Right lobe of liver (tissue), 6 donors: ENCODE data around the gene TMEM134. TPM values are rescaled to one million over a fixed set of nuclear protein-coding genes. Genes with fewer than 3 reads are reported as not detected.
"Not testable (repeated sequence)": the region's sequence is repeated elsewhere in the genome, so short reads cannot be mapped to it uniquely, and the experiment has no call there.

Experiments
- ATAC-seq, 4 donors: fragments of 200-7000 bp; cut with Tn5 transposase; one replicate each; pipeline ENCODE4 v1.9.1; 2020; ENCODE audit warnings: mild to moderate bottlenecking in 4 of 4, moderate library complexity in 4 of 4
- DNase-seq, 3 donors: peaks; one replicate each; pipeline ENCODE4 v3.0.0-alpha.2; 2020
- H3K27ac ChIP-seq, 3 donors: fragments of 200-600 bp; one replicate each; pipeline ENCODE4 v1.8.0; 2022
- H3K27me3 ChIP-seq, 2 donors: fragments of 200-600 bp; one replicate each; pipeline ENCODE4 v1.8.0; 2022
- H3K36me3 ChIP-seq, 4 donors: fragments of 200-600 bp; sonication (generic) in 1 of 4; one replicate each; pipeline versions ENCODE4 v1.5.1 to v1.8.0; 2017 to 2022; ENCODE audit warnings: control low read depth in 1 of 4
- H3K4me1 ChIP-seq, 4 donors: fragments of 200-600 bp; sonication (generic) in 1 of 4; one replicate each; pipeline versions ENCODE4 v1.5.1 to v1.8.0; 2017 to 2022; ENCODE audit warnings: control low read depth in 1 of 4
- H3K4me3 ChIP-seq, 3 donors: fragments of 200-600 bp; one replicate each; pipeline ENCODE4 v1.8.0; 2022
- H3K9me3 ChIP-seq, 4 donors: fragments of 200-600 bp; sonication (generic) in 1 of 4; one replicate each; pipeline versions ENCODE4 v1.5.1 to v1.8.0; 2017 to 2022; ENCODE audit warnings: control low read depth in 1 of 4
- POLR2A ChIP-seq: fragments of 450-650 bp; IDR thresholded peaks from one replicate; pipeline ENCODE4 v1.6.1; 2017; ENCODE audit warnings: antibody characterized with exemption, mild to moderate bottlenecking
- WGBS: methylation state at CpG from one replicate; pipeline ENCODE4 v1.1.6; 2018; ENCODE audit warnings: low coverage, low lambda C conversion rate; ENCODE audit not compliant: insufficient coverage; ENCODE audit errors: missing lambda C conversion rate; 5-methylcytosine and 5-hydroxymethylcytosine counted together
- intact Hi-C, 2 donors: fragments of 100-400 bp; cut with DNase I; formaldehyde crosslinking; loops; one replicate each; pipeline versions ENCODE4 v1.11.2 to v1.14.1; 2022
- long read RNA-seq: library from polyadenylated mRNA; unstranded; transcript quantifications from one replicate; pipeline ENCODE4 v2.0.0, GENCODE V29; 2019
- total RNA-seq, 6 experiments: library from RNA; depleted of rRNA in 2 of 6; stranded (reverse); fragments of >200 nt in 2 of 6; fragmentation: NEBNext Ultra II Directional in 3 of 6; extraction: Animal tissue kit (Norgen Biotek cat#: 25700) in 3 of 6; gene quantifications; one replicate each; pipeline versions ENCODE4 v1.1.0 to v1.2.4, GENCODE V29; 2016 to 2023
- TF ChIP-seq, protein P1 (sequence below), 4 donors: fragments of 200-600 bp in 3 of 4; fragments of 450-650 bp in 1 of 4; IDR thresholded peaks; one replicate each; pipeline versions ENCODE4 v1.5.1 to v1.8.0; 2016 to 2022; ENCODE audit warnings: antibody characterized with exemption in 4 of 4, mild to moderate bottlenecking in 2 of 4
- donor health status: DM: no; HTN: yes; CAD: no.
- donor health status: DM: no; HTN: no; CAD: no.
- donor health status: DM: no; HTN: no; CAD: no.
- donor health status: DM: no; HTN: yes; CAD: no.
- donor health status: DM: no; HTN: yes; CAD: no.

The TMEM134 gene, protein sequence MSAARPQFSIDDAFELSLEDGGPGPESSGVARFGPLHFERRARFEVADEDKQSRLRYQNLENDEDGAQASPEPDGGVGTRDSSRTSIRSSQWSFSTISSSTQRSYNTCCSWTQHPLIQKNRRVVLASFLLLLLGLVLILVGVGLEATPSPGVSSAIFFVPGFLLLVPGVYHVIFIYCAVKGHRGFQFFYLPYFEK
- total RNA-seq: 100 to 1,000 TPM in 2 of 6 experiments, 10 to 100 TPM in 4; 29.1 to 133 (median 40.9) TPM
- long read RNA-seq, transcript TMEM134-201 (7 exons, 3,534 nt): major isoform, 7 of 10 reads
- long read RNA-seq, partial matches to known transcripts: 0 of 10 reads
- long read RNA-seq, other reads (novel, unspliced or antisense): 3 of 10 reads

DNA sequence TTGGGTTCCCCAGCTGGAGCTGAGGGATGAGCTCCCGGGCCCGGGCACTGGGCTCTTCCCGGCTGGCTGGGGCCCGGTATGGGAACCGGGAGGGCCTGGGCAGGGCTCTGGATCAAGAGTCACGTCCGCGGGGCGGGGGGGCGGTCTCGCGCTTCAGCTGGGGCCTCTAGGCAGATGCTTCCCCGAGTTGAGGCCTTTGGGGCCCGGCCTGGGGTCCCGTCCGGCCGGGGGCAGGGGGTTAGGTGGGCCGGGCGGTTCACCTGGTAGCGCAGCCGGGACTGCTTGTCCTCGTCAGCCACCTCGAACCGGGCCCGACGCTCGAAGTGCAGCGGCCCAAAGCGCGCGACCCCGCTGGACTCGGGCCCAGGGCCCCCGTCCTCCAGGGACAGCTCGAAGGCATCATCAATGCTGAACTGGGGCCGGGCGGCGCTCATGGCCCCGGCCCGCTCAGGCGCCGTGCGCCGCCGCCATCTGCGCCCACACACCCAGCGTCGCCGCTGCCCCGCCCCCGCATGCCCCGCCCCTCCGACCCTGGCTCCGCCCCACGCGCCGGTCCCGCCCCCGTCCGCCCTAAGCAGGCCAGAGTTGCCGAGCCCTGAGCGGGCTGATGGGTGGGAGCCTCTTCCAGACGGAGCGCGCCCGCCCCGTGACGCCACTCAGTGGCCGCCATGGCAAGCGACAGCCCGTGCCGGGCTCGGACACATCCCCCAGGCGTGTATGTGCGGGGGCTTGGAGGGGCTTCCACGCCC is at the start of gene TMEM134:
Gene TMEM134, minus strand, starts transcription at position 493 of the 749 bp plus-strand sequence. Its CDS starts 59 bp downstream, at position 434.
- intact Hi-C loops: loop anchor here in 1 of 2 donors (5.0 kb wide), 1 partner anchor 38 kb away; the partner anchor contains the start of genes CDK2AP2 and PITPNM1
- DNase-seq (peak; percentile 95 to 96 (median 95)), ATAC-seq (peak; percentile 74 to 87 (median 82))
- Histone ChIP-seq H3K27ac (peak within 1 kb of the TSS; percentile 62 to 87 (median 85)), H3K27me3 (no peaks in the 10 kb centered on the region), H3K4me1 (peaks cover 0 to 40% (median 15%) of the 10 kb centered on the region in 4 donors), H3K4me3 (peak within 1 kb of the TSS; percentile 90 to 96 (median 95)), H3K36me3 (no peaks in the 10 kb centered on the region), H3K9me3 (no peaks in the 10 kb centered on the region)
- TF ChIP-seq POLR2A: peak; percentile 80
- TF ChIP-seq, protein P1, sequence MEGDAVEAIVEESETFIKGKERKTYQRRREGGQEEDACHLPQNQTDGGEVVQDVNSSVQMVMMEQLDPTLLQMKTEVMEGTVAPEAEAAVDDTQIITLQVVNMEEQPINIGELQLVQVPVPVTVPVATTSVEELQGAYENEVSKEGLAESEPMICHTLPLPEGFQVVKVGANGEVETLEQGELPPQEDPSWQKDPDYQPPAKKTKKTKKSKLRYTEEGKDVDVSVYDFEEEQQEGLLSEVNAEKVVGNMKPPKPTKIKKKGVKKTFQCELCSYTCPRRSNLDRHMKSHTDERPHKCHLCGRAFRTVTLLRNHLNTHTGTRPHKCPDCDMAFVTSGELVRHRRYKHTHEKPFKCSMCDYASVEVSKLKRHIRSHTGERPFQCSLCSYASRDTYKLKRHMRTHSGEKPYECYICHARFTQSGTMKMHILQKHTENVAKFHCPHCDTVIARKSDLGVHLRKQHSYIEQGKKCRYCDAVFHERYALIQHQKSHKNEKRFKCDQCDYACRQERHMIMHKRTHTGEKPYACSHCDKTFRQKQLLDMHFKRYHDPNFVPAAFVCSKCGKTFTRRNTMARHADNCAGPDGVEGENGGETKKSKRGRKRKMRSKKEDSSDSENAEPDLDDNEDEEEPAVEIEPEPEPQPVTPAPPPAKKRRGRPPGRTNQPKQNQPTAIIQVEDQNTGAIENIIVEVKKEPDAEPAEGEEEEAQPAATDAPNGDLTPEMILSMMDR (IDR thresholded peaks at IDR 0.05): peak; percentile 42 to 52 (median 44)
- WGBS: no CpG with 5 or more reads among the region's 76 CpGs

- Histone ChIP-seq H3K27me3 (no peaks in the 10 kb centered on the region), H3K4me1 (no peaks in the 10 kb centered on the region), H3K9me3 (no peaks in the 10 kb centered on the region), H3K36me3 (no peaks in the 10 kb centered on the region), H3K27ac (no peak overlapping the region), H3K4me3 (no peak overlapping the region)
- DNase-seq (peak in 1 of 3 donors; percentile 43), ATAC-seq (no peak)
- TF ChIP-seq, protein P1 (IDR thresholded peaks at IDR 0.05): no peak
- no peak for TF ChIP-seq POLR2A
- 83% methylated on average over 2 of the region's 10 CpGs for WGBS
- intact Hi-C loops: no loop called here
Observed at GRCh38 chr11:67517784-67518552, 48.9 kb upstream of the TMEM134 start.

- DNase-seq: peak in 1 of 3 donors; percentile 34
- no CpG with 5 or more reads among the region's 9 CpGs for WGBS
- no peaks in the 10 kb centered on the region for H3K9me3 ChIP-seq
Observed at GRCh38 chr11:67516806-67517205, 47.8 kb upstream of the TMEM134 start.

DNA sequence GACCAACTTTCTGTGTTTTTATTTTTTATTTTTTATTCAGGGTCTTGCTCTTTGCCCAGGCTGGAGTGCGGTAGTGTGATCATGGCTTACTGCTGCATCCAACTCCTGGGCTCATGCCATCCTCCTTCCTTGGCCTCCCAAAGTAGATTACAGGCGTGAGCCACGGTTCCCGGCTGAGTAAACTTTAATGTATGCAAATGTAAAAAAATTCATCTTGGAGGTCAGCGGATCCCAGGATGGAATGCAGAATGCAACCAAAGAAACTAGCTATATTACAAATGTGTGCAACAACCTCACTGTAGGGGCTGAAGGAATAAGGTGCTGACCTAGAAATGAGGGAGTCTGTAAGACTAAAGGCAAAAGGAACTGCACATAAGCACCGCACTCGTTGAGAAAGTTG is 45.1 kb upstream of the TMEM134 start:
- H3K27me3 ChIP-seq: no peaks in the 10 kb centered on the region
- WGBS: 75% methylated on average over 7 of the region's 7 CpGs
- DNase-seq: no peak

More at GRCh38 chr11:67516806-67517205, 47.8 kb upstream of the TMEM134 start:
- Histone ChIP-seq H3K27ac (no peak overlapping the region), H3K36me3 (no peaks in the 10 kb centered on the region), H3K27me3 (no peaks in the 10 kb centered on the region), H3K4me1 (no peaks in the 10 kb centered on the region), H3K4me3 (no peak overlapping the region)
- intact Hi-C loops: no loop called here
- TF ChIP-seq, protein P1 (IDR thresholded peaks at IDR 0.05): no peak
- TF ChIP-seq POLR2A: no peak
- ATAC-seq: no peak

DNA sequence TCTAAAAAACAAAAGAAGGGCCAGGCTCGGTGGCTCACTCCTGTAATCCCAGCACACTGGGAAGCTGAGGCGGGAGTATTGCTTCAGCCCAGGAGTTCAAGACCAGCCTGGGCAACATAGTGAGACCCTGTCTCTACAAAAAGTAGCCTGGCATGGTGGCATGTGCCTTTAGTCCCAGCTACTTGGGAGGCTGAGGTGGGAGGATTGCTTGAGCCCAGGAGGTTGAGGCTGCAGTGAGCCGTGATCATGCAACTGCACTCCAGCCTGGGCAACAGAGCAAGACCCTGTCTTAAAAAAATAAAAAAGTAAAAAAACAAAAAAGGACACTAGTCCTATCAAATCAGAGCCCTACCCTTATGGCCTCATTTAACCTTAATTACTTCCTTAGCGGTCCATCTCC is 42.5 kb upstream of the TMEM134 start:
- H3K4me3 ChIP-seq, intact Hi-C loops, DNase-seq, H3K36me3 ChIP-seq, H3K9me3 ChIP-seq, H3K27ac ChIP-seq, ATAC-seq, H3K27me3 ChIP-seq: not testable (repeated sequence)
- H3K4me1 ChIP-seq: peaks cover 0 to 14% (median 3%) of the 10 kb centered on the region in 4 donors
- 80% methylated on average over 2 of the region's 4 CpGs for WGBS

More for the DNA sequence above, 45.1 kb upstream of the TMEM134 start:
- Histone ChIP-seq H3K9me3 (no peaks in the 10 kb centered on the region), H3K4me1 (no peaks in the 10 kb centered on the region), H3K27ac (no peak overlapping the region), H3K4me3 (no peak overlapping the region), H3K36me3 (no peaks in the 10 kb centered on the region)
- no peak for ATAC-seq
- TF ChIP-seq POLR2A: no peak
- TF ChIP-seq, protein P1 (IDR thresholded peaks at IDR 0.05): no peak
- intact Hi-C loops: no loop called here
